Measurements from ENCODE around the gene PRSS57. TPM values are rescaled to one million over a fixed set of nuclear protein-coding genes. Genes with fewer than 3 reads are reported as not detected.

Gene PRSS57
- total and polyA plus RNA-seq, 2 of the 13 experiments (the other 11 are each of a cell fraction or from before 2014, with no cell fraction given), result 0.12 TPM; not detected in 1

- TF ChIP-seq NKX3-1 (CRISPR knock-in tag; IDR thresholded peaks at IDR 0.05), result no peak
- TF ChIP-seq ZNF75D (CRISPR knock-in tag; IDR thresholded peaks at IDR 0.05; ENCODE audit: borderline replicate concordance), result no peak
- no peak for TF ChIP-seq MLX (CRISPR knock-in tag; IDR thresholded peaks at IDR 0.05)
- TF ChIP-seq ZSCAN9 (CRISPR knock-in tag; IDR thresholded peaks at IDR 0.05; ENCODE audit: borderline replicate concordance), result peak; percentile 61; the same call in 1 of the 2 replicates
- TF ChIP-seq HNRNPH1 (optimal IDR thresholded peaks at IDR 0.05; ENCODE audit: low read depth, low read length), result no peak
- no peak for TF ChIP-seq ZSCAN29 (CRISPR knock-in tag; conservative IDR thresholded peaks at IDR 0.05)
- TF ChIP-seq NFYB (CRISPR knock-in tag; IDR thresholded peaks at IDR 0.05), result no peak
- no peak; the same call in 1 of the 2 replicates for TF ChIP-seq AHR (CRISPR knock-in tag; IDR thresholded peaks at IDR 0.05)
- no peak for TF ChIP-seq ZNF256 (CRISPR knock-in tag; conservative IDR thresholded peaks at IDR 0.05)
- TF ChIP-seq NCOR1 (IDR thresholded peaks at IDR 0.05; ENCODE audit: borderline replicate concordance, low read length), result no peak
- no peak for TF ChIP-seq ZNF850 (CRISPR knock-in tag; conservative IDR thresholded peaks at IDR 0.05)
- TF ChIP-seq, protein P1, sequence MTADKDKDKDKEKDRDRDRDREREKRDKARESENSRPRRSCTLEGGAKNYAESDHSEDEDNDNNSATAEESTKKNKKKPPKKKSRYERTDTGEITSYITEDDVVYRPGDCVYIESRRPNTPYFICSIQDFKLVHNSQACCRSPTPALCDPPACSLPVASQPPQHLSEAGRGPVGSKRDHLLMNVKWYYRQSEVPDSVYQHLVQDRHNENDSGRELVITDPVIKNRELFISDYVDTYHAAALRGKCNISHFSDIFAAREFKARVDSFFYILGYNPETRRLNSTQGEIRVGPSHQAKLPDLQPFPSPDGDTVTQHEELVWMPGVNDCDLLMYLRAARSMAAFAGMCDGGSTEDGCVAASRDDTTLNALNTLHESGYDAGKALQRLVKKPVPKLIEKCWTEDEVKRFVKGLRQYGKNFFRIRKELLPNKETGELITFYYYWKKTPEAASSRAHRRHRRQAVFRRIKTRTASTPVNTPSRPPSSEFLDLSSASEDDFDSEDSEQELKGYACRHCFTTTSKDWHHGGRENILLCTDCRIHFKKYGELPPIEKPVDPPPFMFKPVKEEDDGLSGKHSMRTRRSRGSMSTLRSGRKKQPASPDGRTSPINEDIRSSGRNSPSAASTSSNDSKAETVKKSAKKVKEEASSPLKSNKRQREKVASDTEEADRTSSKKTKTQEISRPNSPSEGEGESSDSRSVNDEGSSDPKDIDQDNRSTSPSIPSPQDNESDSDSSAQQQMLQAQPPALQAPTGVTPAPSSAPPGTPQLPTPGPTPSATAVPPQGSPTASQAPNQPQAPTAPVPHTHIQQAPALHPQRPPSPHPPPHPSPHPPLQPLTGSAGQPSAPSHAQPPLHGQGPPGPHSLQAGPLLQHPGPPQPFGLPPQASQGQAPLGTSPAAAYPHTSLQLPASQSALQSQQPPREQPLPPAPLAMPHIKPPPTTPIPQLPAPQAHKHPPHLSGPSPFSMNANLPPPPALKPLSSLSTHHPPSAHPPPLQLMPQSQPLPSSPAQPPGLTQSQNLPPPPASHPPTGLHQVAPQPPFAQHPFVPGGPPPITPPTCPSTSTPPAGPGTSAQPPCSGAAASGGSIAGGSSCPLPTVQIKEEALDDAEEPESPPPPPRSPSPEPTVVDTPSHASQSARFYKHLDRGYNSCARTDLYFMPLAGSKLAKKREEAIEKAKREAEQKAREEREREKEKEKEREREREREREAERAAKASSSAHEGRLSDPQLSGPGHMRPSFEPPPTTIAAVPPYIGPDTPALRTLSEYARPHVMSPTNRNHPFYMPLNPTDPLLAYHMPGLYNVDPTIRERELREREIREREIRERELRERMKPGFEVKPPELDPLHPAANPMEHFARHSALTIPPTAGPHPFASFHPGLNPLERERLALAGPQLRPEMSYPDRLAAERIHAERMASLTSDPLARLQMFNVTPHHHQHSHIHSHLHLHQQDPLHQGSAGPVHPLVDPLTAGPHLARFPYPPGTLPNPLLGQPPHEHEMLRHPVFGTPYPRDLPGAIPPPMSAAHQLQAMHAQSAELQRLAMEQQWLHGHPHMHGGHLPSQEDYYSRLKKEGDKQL (CRISPR knock-in tag; IDR thresholded peaks at IDR 0.05; ENCODE audit: low read depth), result no peak
- no peak for TF ChIP-seq ZNF790 (CRISPR knock-in tag; IDR thresholded peaks at IDR 0.05; ENCODE audit: borderline replicate concordance)
- TF ChIP-seq NCOA5 (CRISPR knock-in tag; IDR thresholded peaks at IDR 0.05), result no peak
- TF ChIP-seq ZNF263 (CRISPR knock-in tag; IDR thresholded peaks at IDR 0.05), result 0 out of 2 replicates have a peak, but pooled peaks have one; percentile 14
- TF ChIP-seq, protein P2, sequence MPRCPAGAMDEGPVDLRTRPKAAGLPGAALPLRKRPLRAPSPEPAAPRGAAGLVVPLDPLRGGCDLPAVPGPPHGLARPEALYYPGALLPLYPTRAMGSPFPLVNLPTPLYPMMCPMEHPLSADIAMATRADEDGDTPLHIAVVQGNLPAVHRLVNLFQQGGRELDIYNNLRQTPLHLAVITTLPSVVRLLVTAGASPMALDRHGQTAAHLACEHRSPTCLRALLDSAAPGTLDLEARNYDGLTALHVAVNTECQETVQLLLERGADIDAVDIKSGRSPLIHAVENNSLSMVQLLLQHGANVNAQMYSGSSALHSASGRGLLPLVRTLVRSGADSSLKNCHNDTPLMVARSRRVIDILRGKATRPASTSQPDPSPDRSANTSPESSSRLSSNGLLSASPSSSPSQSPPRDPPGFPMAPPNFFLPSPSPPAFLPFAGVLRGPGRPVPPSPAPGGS (CRISPR knock-in tag; IDR thresholded peaks at IDR 0.05), result 0 out of 2 replicates have a peak, but pooled peaks have one; percentile 40
- no peak for TF ChIP-seq ZNF878 (CRISPR knock-in tag; IDR thresholded peaks at IDR 0.05)
- TF ChIP-seq GLMP (CRISPR knock-in tag; IDR thresholded peaks at IDR 0.05; ENCODE audit: borderline replicate concordance), result no peak
- no peak for TF ChIP-seq ZNF282 (IDR thresholded peaks at IDR 0.05; ENCODE audit: partially characterized antibody)
- no peak for TF ChIP-seq ZNF780A (CRISPR knock-in tag; IDR thresholded peaks at IDR 0.05)
- no peak; the same call in 1 of the 2 replicates for TF ChIP-seq MXD4 (CRISPR knock-in tag; IDR thresholded peaks at IDR 0.05)
- no peak for TF ChIP-seq HOXA5 (CRISPR knock-in tag; IDR thresholded peaks at IDR 0.05)
These were observed 32.1 kb downstream of the PRSS57 start, which contains the start of gene RNF126 (continued) for GRCh38 chr19:662962-663681.

Data from HepG2 (cell line).